GM19043 (cell line): ENCODE measurements around the gene GBP1.
"Not testable (repeated sequence)": the region's sequence is repeated elsewhere in the genome, so short reads cannot be mapped to it uniquely, and the experiment has no call there.

Experiments used
- ATAC-seq: cut with Tn5 transposase; IDR thresholded peaks from one replicate; pipeline ENCODE4 v1.9.1; 2021; ENCODE audit warnings: low read depth; ENCODE audit not compliant: unreplicated experiment

The GBP1 gene

GRCh38 chr1:89022167-89022959 is 42.6 kb downstream of the GBP1 start, which contains the start of gene GBP3:
TSS of gene GBP3 (minus strand) at chr1:89022866. CDS start at chr1:89020721, 2,145 bp downstream.
- peak; percentile 91 for ATAC-seq

- not testable (repeated sequence) for ATAC-seq
Observed at GRCh38 chr1:89018318-89018717, 46.7 kb downstream of the GBP1 start.

- no peak for ATAC-seq
Observed at GRCh38 chr1:89008511-89008910, 56.5 kb downstream of the GBP1 start.

- no peak for ATAC-seq
Observed at GRCh38 chr1:89005286-89006151, 59.5 kb downstream of the GBP1 start.
